Caco-2 (cell line): ENCODE results near the gene SIK2. TPM values are rescaled to one million over a fixed set of nuclear protein-coding genes. Genes with fewer than 3 reads are reported as not detected.
A peak's percentile ranks its signal among the peaks of the same experiment; 100 is the strongest.

Experiments used
- BruUV-seq: library from RNA; stranded (reverse); fragments of 400-500 nt; replicated peaks from 2 replicates; lab custom pipeline; 2021; lab: Mats Ljungman, UMichigan
- CTCF ChIA-PET: fragments of 300-600 bp; sonication (Branson Sonifier 250); formaldehyde crosslinking; loops from one replicate; lab custom pipeline; 2022; ENCODE audit warnings: antibody characterized with exemption; lab: Charles Lee
- POLR2A ChIA-PET: fragments of 300-600 bp; sonication (Branson Sonifier 250); formaldehyde crosslinking; loops from one replicate; lab custom pipeline; 2022; ENCODE audit warnings: antibody characterized with exemption; lab: Charles Lee
- DNase-seq, 2 experiments: peaks; one replicate each; pipeline versions ENCODE4 v3.0.0 to v3.0.0-alpha.2; 2020 to 2022
- H3K27me3 ChIP-seq: replicated peaks from 2 replicates; pipeline ENCODE4 v1.6.0; 2011; ENCODE audit warnings: low read length; ENCODE audit not compliant: control insufficient read depth, insufficient read depth
- H3K36me3 ChIP-seq: 2 replicates; pipeline ENCODE4 v1.5.1; 2011; ENCODE audit warnings: low read length; ENCODE audit not compliant: control insufficient read depth, insufficient read depth
- H3K4me1 ChIP-seq: fragments of 250-450 bp; sonication (Bioruptor Pico); 2 replicates; pipeline ENCODE4 v1.5.1; 2020; ENCODE audit warnings: mild to moderate bottlenecking
- H3K4me3 ChIP-seq: 2 replicates; pipeline ENCODE4 v1.5.1; 2011; ENCODE audit warnings: low read depth, mild to moderate bottlenecking, control low read depth, low read length
- H3K9me3 ChIP-seq: fragments of 250-450 bp; sonication (Bioruptor Pico); 2 replicates; pipeline ENCODE4 v1.5.1; 2020; ENCODE audit warnings: mild to moderate bottlenecking, moderate library complexity
- H3K27ac Mint-ChIP-seq: one replicate; pipeline ENCODE4 v1.8.0; 2022; ENCODE audit warnings: mixed read lengths; ENCODE audit not compliant: unreplicated experiment
- H3K27me3 Mint-ChIP-seq: one replicate; pipeline ENCODE4 v1.8.0; 2022; ENCODE audit warnings: mixed read lengths; ENCODE audit not compliant: insufficient read depth, unreplicated experiment
- H3K36me3 Mint-ChIP-seq: one replicate; pipeline ENCODE4 v1.8.0; 2022; ENCODE audit warnings: mild to moderate bottlenecking, mixed read lengths; ENCODE audit not compliant: insufficient read depth, unreplicated experiment
- H3K4me1 Mint-ChIP-seq: one replicate; pipeline ENCODE4 v1.8.0; 2022; ENCODE audit warnings: low read depth, mixed read lengths; ENCODE audit not compliant: unreplicated experiment
- H3K4me3 Mint-ChIP-seq: one replicate; pipeline ENCODE4 v1.8.0; 2022; ENCODE audit warnings: mild to moderate bottlenecking, moderate library complexity, mixed read lengths; ENCODE audit not compliant: unreplicated experiment
- H3K9me3 Mint-ChIP-seq: one replicate; pipeline ENCODE4 v1.8.0; 2022; ENCODE audit warnings: mixed read lengths; ENCODE audit not compliant: unreplicated experiment
- CTCF ChIP-seq, 2 experiments: fragments of 200-600 bp in 1 of 2; IDR thresholded peaks; 1 replicate in 1 of 2; 2 replicates in 1 of 2; pipeline versions ENCODE4 v1.5.1 to v1.8.0; 2011 to 2022; ENCODE audit warnings: antibody characterized with exemption in 1 of 2, control low read depth in 1 of 2, inconsistent platforms in 1 of 2, low read depth in 1 of 2, low read length in 1 of 2, mild to moderate bottlenecking in 1 of 2, moderate library complexity in 1 of 2; ENCODE audit not compliant: insufficient read depth in 1 of 2, severe bottlenecking in 1 of 2, unreplicated experiment in 1 of 2
- intact Hi-C: fragments of 100-400 bp; cut with micrococcal nuclease; formaldehyde crosslinking; loops from one replicate; pipeline ENCODE4 v1.10.0; 2022; ENCODE audit not compliant: unreplicated experiment
- total RNA-seq: library from RNA; stranded (reverse); gene quantifications from 2 replicates; pipeline ENCODE4 v1.2.3, GENCODE V29; 2022

The SIK2 gene
- total RNA-seq, 1 experiment from 2014 or later: 40.2 TPM

DNA sequence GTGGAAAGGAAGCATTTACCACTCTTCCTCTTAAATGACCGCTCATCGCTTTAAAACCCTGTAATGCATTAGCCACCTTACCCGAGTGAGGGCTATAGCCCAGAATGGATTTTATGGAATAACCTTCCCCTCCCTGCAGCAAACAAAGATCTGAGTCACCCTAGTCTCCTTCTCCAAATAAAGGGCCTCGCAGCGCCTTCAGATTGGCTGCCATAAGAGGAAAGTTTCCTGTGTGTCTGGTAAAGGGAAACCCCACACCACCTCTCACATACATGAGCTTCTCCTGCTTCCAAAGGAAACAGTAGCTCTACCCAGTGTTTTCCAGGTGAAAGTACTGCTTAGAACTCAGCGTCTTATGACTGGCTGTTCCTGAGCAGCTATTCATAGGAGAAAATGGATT lies 116.2 kb downstream of the SIK2 start:
- no TSS peak for BruUV-seq
- Mint-ChIP-seq H3K4me3 (no peak overlapping the region), H3K9me3 (no peaks in the 10 kb centered on the region), H3K36me3 (peaks cover 86% of the 10 kb centered on the region), H3K4me1 (peaks cover 15% of the 10 kb centered on the region), H3K27me3 (no peaks in the 10 kb centered on the region), H3K27ac (peak overlapping the region; percentile 14)
- Histone ChIP-seq H3K9me3 (no peaks in the 10 kb centered on the region), H3K36me3 (peaks cover 11% of the 10 kb centered on the region), H3K27me3 (no peaks in the 10 kb centered on the region), H3K4me1 (peaks cover 5% of the 10 kb centered on the region; the same call in 1 of the 2 replicates), H3K4me3 (no peak overlapping the region)
- POLR2A ChIA-PET: interaction anchor here (0.5 kb wide), 1 partner anchor 116 kb away, joined by 3 read pairs; no protein-coding TSS in a partner anchor
- no peak for TF ChIP-seq CTCF (IDR thresholded peaks at IDR 0.05; ENCODE audit: insufficient read depth in 1 of 2, low read depth in 1 of 2, low read length in 1 of 2, severe bottlenecking in 1 of 2, unreplicated experiment in 1 of 2)
- intact Hi-C loops: loop anchor here (1.0 to 5.0 kb wide), 2 partner anchors 114 to 124 kb away; no protein-coding TSS in a partner anchor
- DNase-seq: peak in 1 of 2 experiments; percentile 41
- CTCF ChIA-PET: interaction anchor here (0.6 to 0.9 kb wide), 3 partner anchors 12 to 114 kb away, joined by 3 to 6 read pairs (median 3); no protein-coding TSS in a partner anchor

DNA sequence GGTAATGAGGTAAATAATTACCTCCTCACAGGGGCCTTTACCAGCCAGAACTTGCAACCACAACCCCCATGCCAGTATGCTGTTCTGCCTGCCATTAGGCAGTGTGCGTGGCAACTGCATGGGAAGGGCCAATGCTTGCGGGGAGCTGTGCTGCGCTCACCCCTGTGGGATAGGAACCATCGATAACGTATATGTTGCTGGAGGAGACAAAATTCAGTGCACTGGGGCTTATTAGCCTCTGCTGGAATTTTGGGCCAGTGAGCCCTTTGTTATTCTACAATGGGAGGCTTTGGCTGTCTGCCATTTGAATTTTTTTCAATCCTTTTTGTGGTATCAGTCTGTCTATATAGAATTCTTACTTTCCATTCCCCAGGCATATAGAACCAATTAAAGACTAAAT lies 116.6 kb downstream of the SIK2 start:
- Histone ChIP-seq H3K9me3 (no peaks in the 10 kb centered on the region), H3K4me1 (peaks cover 5% of the 10 kb centered on the region; the same call in 1 of the 2 replicates), H3K4me3 (no peak overlapping the region), H3K36me3 (peaks cover 12% of the 10 kb centered on the region), H3K27me3 (no peaks in the 10 kb centered on the region)
- POLR2A ChIA-PET: interaction anchor here (0.5 kb wide), 1 partner anchor 116 kb away, joined by 3 read pairs; no protein-coding TSS in a partner anchor
- Mint-ChIP-seq H3K4me1 (peaks cover 15% of the 10 kb centered on the region), H3K27ac (peak overlapping the region; percentile 14), H3K4me3 (no peak overlapping the region), H3K36me3 (peaks cover 86% of the 10 kb centered on the region), H3K9me3 (no peaks in the 10 kb centered on the region), H3K27me3 (no peaks in the 10 kb centered on the region)
- no TSS peak for BruUV-seq
- intact Hi-C loops: loop anchor here (1.0 to 5.0 kb wide), 2 partner anchors 115 to 123 kb away; no protein-coding TSS in a partner anchor
- DNase-seq: no peak
- CTCF ChIA-PET: interaction anchor here (0.7 to 0.9 kb wide), 2 partner anchors 59 to 115 kb away, joined by 3 read pairs; no protein-coding TSS in a partner anchor
- TF ChIP-seq CTCF (IDR thresholded peaks at IDR 0.05; ENCODE audit: insufficient read depth in 1 of 2, low read depth in 1 of 2, low read length in 1 of 2, severe bottlenecking in 1 of 2, unreplicated experiment in 1 of 2): no peak

GRCh38 chr11:111719379-111719778 lies 117.1 kb downstream of the SIK2 start:
- H3K27me3 ChIP-seq: no peaks in the 10 kb centered on the region
- no peak for TF ChIP-seq CTCF (IDR thresholded peaks at IDR 0.05; ENCODE audit: insufficient read depth in 1 of 2, low read depth in 1 of 2, low read length in 1 of 2, severe bottlenecking in 1 of 2, unreplicated experiment in 1 of 2)
- no peak for DNase-seq
- Mint-ChIP-seq H3K27ac (no peak overlapping the region), H3K27me3 (no peaks in the 10 kb centered on the region), H3K4me3 (no peak overlapping the region), H3K36me3 (peaks cover 89% of the 10 kb centered on the region), H3K9me3 (no peaks in the 10 kb centered on the region), H3K4me1 (peaks cover 15% of the 10 kb centered on the region)
- CTCF ChIA-PET: no interaction called here
- H3K36me3 ChIP-seq: peaks cover 11% of the 10 kb centered on the region
- intact Hi-C loops: loop anchor here (5.0 kb wide), 1 partner anchor 123 kb away; no protein-coding TSS in a partner anchor
- no peak overlapping the region for H3K4me3 ChIP-seq
- POLR2A ChIA-PET: no interaction called here
- H3K4me1 ChIP-seq: peaks cover 5% of the 10 kb centered on the region; the same call in 1 of the 2 replicates
- no peaks in the 10 kb centered on the region for H3K9me3 ChIP-seq
- BruUV-seq: no TSS peak
